Osteoblast (primary cell): ENCODE data around the gene USP4. TPM values are rescaled to one million over a fixed set of nuclear protein-coding genes. Genes with fewer than 3 reads are reported as not detected.
"Not testable (repeated sequence)": the region's sequence is repeated elsewhere in the genome, so short reads cannot be mapped to it uniquely, and the experiment has no call there.

Source experiments
- DNase-seq: peaks from one replicate; pipeline ENCODE4 v3.0.0; 2011; ENCODE audit warnings: low spot score, mixed read lengths; ENCODE audit not compliant: insufficient read length; ENCODE audit errors: missing footprints
- H2AFZ ChIP-seq: 2 replicates; pipeline ENCODE4 v1.6.0; 2011; ENCODE audit warnings: mild to moderate bottlenecking, low read length
- H3K27ac ChIP-seq: 2 replicates; pipeline ENCODE4 v1.5.1; 2011; ENCODE audit warnings: mild to moderate bottlenecking, low read depth, low read length, moderate library complexity
- H3K27me3 ChIP-seq: 2 replicates; pipeline ENCODE4 v1.6.0; 2012; ENCODE audit warnings: mild to moderate bottlenecking, control low read depth, inconsistent platforms, low read length, moderate library complexity; ENCODE audit not compliant: insufficient read depth
- H3K36me3 ChIP-seq: 2 replicates; pipeline ENCODE4 v1.5.1; 2011; ENCODE audit warnings: mild to moderate bottlenecking, low read length, control low read depth, moderate library complexity; ENCODE audit not compliant: insufficient read depth
- H3K4me1 ChIP-seq: 2 replicates; pipeline ENCODE4 v1.5.1; 2011; ENCODE audit warnings: mild to moderate bottlenecking, low read length, control low read depth, moderate library complexity; ENCODE audit not compliant: insufficient read depth
- H3K4me2 ChIP-seq: 2 replicates; pipeline ENCODE4 v1.6.0; 2011; ENCODE audit warnings: mild to moderate bottlenecking, low read length; ENCODE audit not compliant: insufficient read depth
- H3K4me3 ChIP-seq: fragments of 200-600 bp; sonication (generic); 3 replicates; pipeline ENCODE4 v1.5.1; 2012; ENCODE audit warnings: mild to moderate bottlenecking, low read length, inconsistent platforms; ENCODE audit not compliant: insufficient read depth
- H3K79me2 ChIP-seq: 2 replicates; pipeline ENCODE4 v1.6.0; 2012; ENCODE audit warnings: mild to moderate bottlenecking, low read length, control low read depth, inconsistent platforms; ENCODE audit not compliant: insufficient read depth
- H3K9me3 ChIP-seq: 2 replicates; pipeline ENCODE4 v1.5.1; 2011; ENCODE audit warnings: low read depth, low read length, control low read depth
- H4K20me1 ChIP-seq: 2 replicates; pipeline ENCODE4 v1.6.0; 2012; ENCODE audit warnings: mild to moderate bottlenecking, low read length, control low read depth; ENCODE audit not compliant: insufficient read depth
- CTCF ChIP-seq: IDR thresholded peaks from 2 replicates; pipeline ENCODE4 v1.5.1; 2011; ENCODE audit warnings: mild to moderate bottlenecking, low read depth, low read length, moderate library complexity; ENCODE audit errors: extremely low read depth
- total RNA-seq: library from RNA; depleted of rRNA; stranded (reverse); fragments of >200 nt; gene quantifications from 2 replicates; pipeline ENCODE4 v1.2.3, GENCODE V29; 2012

Gene USP4
- total RNA-seq, 1 donor = 22.1 TPM

GRCh38 chr3:49362561-49362960 lies 22.7 kb upstream of the USP4 start:
- Histone ChIP-seq H3K4me3 (no peak overlapping the region), H2AFZ (no peak overlapping the region), H3K4me1 (peaks cover 46% of the 10 kb centered on the region), H3K36me3 (peaks cover 72% of the 10 kb centered on the region), H3K79me2 (peaks cover 72% of the 10 kb centered on the region), H3K27ac (peak overlapping the region; percentile 35), H3K9me3 (no peaks in the 10 kb centered on the region), H4K20me1 (peaks cover 32% of the 10 kb centered on the region), H3K4me2 (no peak overlapping the region), H3K27me3 (no peaks in the 10 kb centered on the region)
- TF ChIP-seq CTCF = no peak
- peak; percentile 73 for DNase-seq

- no peak for TF ChIP-seq CTCF
- H4K20me1 ChIP-seq = peaks cover 29% of the 10 kb centered on the region
- H3K27ac ChIP-seq = peak overlapping the region; percentile 6
- H3K27me3 ChIP-seq = no peaks in the 10 kb centered on the region
- H2AFZ ChIP-seq = no peak overlapping the region
- H3K4me3 ChIP-seq = no peak overlapping the region
- H3K36me3 ChIP-seq = peaks cover 69% of the 10 kb centered on the region
- H3K9me3 ChIP-seq = no peaks in the 10 kb centered on the region
- no peak overlapping the region for H3K4me2 ChIP-seq
- DNase-seq = no peak
- H3K4me1 ChIP-seq = peaks cover 55% of the 10 kb centered on the region
- H3K79me2 ChIP-seq = peaks cover 61% of the 10 kb centered on the region
Measured at GRCh38 chr3:49359623-49360022, 19.8 kb upstream of the USP4 start.

- Histone ChIP-seq H4K20me1 (peaks cover 26% of the 10 kb centered on the region), H3K4me1 (peaks cover 54% of the 10 kb centered on the region), H3K27ac (peak overlapping the region; percentile 89), H3K36me3 (peaks cover 64% of the 10 kb centered on the region), H3K4me3 (peak overlapping the region; percentile 79), H3K79me2 (peaks cover 56% of the 10 kb centered on the region), H2AFZ (no peak overlapping the region), H3K27me3 (no peaks in the 10 kb centered on the region), H3K4me2 (peak overlapping the region; percentile 87), H3K9me3 (no peaks in the 10 kb centered on the region)
- DNase-seq = peak; percentile 76
- no peak for TF ChIP-seq CTCF
Measured at GRCh38 chr3:49358884-49359225, 19.0 kb upstream of the USP4 start.

- H2AFZ ChIP-seq = no peak within 1 kb of the TSS
- peaks cover 22% of the 10 kb centered on the region for H4K20me1 ChIP-seq
- H3K4me2 ChIP-seq = peak within 1 kb of the TSS; percentile 87
- peak within 1 kb of the TSS; percentile 89 for H3K27ac ChIP-seq
- TF ChIP-seq CTCF = no peak
- H3K9me3 ChIP-seq = no peaks in the 10 kb centered on the region
- DNase-seq = peak; percentile 94
- H3K4me3 ChIP-seq = peak within 1 kb of the TSS; percentile 79
- peaks cover 51% of the 10 kb centered on the region for H3K79me2 ChIP-seq
- no peaks in the 10 kb centered on the region for H3K27me3 ChIP-seq
- peaks cover 49% of the 10 kb centered on the region for H3K4me1 ChIP-seq
- peaks cover 59% of the 10 kb centered on the region for H3K36me3 ChIP-seq
Measured at GRCh38 chr3:49358217-49358883, 18.5 kb upstream of the USP4 start, which contains the start of gene GPX1. Gene GPX1, minus strand, starts transcription at chr3:49358353. Its CDS starts 75 bp downstream, at chr3:49358278.

GRCh38 chr3:49357443-49358216 lies 17.8 kb upstream of the USP4 start:
- Histone ChIP-seq H4K20me1 (peaks cover 15% of the 10 kb centered on the region), H3K4me2 (peak overlapping the region; percentile 87), H3K27ac (peak overlapping the region; percentile 89), H3K36me3 (peaks cover 54% of the 10 kb centered on the region), H3K4me1 (peaks cover 46% of the 10 kb centered on the region), H3K4me3 (peak overlapping the region; percentile 79), H3K79me2 (peaks cover 44% of the 10 kb centered on the region)
- not testable (repeated sequence) for H2AFZ ChIP-seq, H3K27me3 ChIP-seq, H3K9me3 ChIP-seq
- peak; percentile 98 for DNase-seq
